Progenitor cell of endocrine pancreas (in vitro differentiated cells): Measurements from ENCODE around the gene ODC1. TPM values are rescaled to one million over a fixed set of nuclear protein-coding genes. Genes with fewer than 3 reads are reported as not detected.

ENCODE experiments used
- DNase-seq: peaks from one replicate; pipeline ENCODE4 v3.0.0; 2021; ENCODE audit warnings: low spot score; ENCODE audit not compliant: unreplicated experiment
- H3K27ac Mint-ChIP-seq: 2 replicates; pipeline ENCODE4 v1.8.0; 2021; ENCODE audit warnings: mild to moderate bottlenecking, moderate library complexity, mixed read lengths
- H3K27me3 Mint-ChIP-seq: 2 replicates; pipeline ENCODE4 v1.8.0; 2021; ENCODE audit warnings: mixed read lengths
- H3K36me3 Mint-ChIP-seq: 2 replicates; pipeline ENCODE4 v1.8.0; 2022; ENCODE audit warnings: mixed read lengths; ENCODE audit not compliant: insufficient read depth
- H3K4me1 Mint-ChIP-seq: 2 replicates; pipeline ENCODE4 v1.8.0; 2021; ENCODE audit warnings: low read depth, mixed read lengths
- H3K4me3 Mint-ChIP-seq: 2 replicates; pipeline ENCODE4 v1.8.0; 2021; ENCODE audit warnings: low read depth, mild to moderate bottlenecking, moderate library complexity, mixed read lengths
- H3K9me3 Mint-ChIP-seq: 2 replicates; pipeline ENCODE4 v1.8.0; 2021; ENCODE audit warnings: low read depth, mixed read lengths
- CTCF ChIP-seq: fragments of 200-600 bp; sonication (generic); IDR thresholded peaks from one replicate; pipeline ENCODE4 v1.5.0; 2021; ENCODE audit warnings: antibody characterized with exemption, mild to moderate bottlenecking; ENCODE audit not compliant: unreplicated experiment
- total RNA-seq: library from RNA; stranded (reverse); gene quantifications from 2 replicates; pipeline ENCODE4 v1.2.1, GENCODE V29; 2021

Gene ODC1
- total RNA-seq, 1 donor from 2014 or later, result 252 TPM

- peaks cover 5% of the 10 kb centered on the region for H3K36me3 Mint-ChIP-seq
- no peak overlapping the region for H3K27ac Mint-ChIP-seq
- H3K9me3 Mint-ChIP-seq, result no peaks in the 10 kb centered on the region
- no peaks in the 10 kb centered on the region for H3K27me3 Mint-ChIP-seq
- no peak for TF ChIP-seq CTCF
- peaks cover 4% of the 10 kb centered on the region for H3K4me1 Mint-ChIP-seq
- DNase-seq, result no peak
- no peak overlapping the region for H3K4me3 Mint-ChIP-seq
These were observed 32.5 kb downstream of the ODC1 start for GRCh38 chr2:10415640-10416039.

- no peak overlapping the region for H3K27ac Mint-ChIP-seq
- no peaks in the 10 kb centered on the region for H3K9me3 Mint-ChIP-seq
- H3K36me3 Mint-ChIP-seq, result peaks cover 5% of the 10 kb centered on the region
- H3K4me1 Mint-ChIP-seq, result peaks cover 7% of the 10 kb centered on the region
- H3K4me3 Mint-ChIP-seq, result no peak overlapping the region
- H3K27me3 Mint-ChIP-seq, result no peaks in the 10 kb centered on the region
- no peak for DNase-seq
- no peak for TF ChIP-seq CTCF
These were observed 33.1 kb downstream of the ODC1 start for GRCh38 chr2:10415048-10415447.

DNA sequence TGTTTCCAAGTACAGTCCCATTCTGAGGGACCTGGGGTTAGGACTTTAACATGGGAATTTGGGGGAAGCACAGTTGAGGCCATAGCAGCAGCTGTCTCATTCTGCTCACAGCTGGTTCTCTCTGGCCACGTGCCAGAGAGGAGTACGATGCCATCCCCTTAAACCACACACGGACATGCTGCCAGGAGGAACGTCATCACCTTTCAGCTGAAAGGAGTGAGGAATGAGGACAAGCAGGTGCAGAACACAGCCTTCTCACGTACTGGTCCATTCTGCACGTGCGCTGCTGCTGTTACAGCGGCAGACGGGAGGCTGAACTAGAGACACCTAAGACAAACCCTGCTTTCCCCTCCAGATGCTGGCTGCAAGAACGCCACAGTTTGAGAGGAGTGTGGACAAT lies 33.5 kb downstream of the ODC1 start:
- H3K4me3 Mint-ChIP-seq, result no peak overlapping the region
- H3K27ac Mint-ChIP-seq, result no peak overlapping the region
- no peak for TF ChIP-seq CTCF
- DNase-seq, result no peak
- no peaks in the 10 kb centered on the region for H3K9me3 Mint-ChIP-seq
- peaks cover 7% of the 10 kb centered on the region for H3K4me1 Mint-ChIP-seq
- H3K36me3 Mint-ChIP-seq, result peaks cover 5% of the 10 kb centered on the region
- no peaks in the 10 kb centered on the region for H3K27me3 Mint-ChIP-seq

DNA sequence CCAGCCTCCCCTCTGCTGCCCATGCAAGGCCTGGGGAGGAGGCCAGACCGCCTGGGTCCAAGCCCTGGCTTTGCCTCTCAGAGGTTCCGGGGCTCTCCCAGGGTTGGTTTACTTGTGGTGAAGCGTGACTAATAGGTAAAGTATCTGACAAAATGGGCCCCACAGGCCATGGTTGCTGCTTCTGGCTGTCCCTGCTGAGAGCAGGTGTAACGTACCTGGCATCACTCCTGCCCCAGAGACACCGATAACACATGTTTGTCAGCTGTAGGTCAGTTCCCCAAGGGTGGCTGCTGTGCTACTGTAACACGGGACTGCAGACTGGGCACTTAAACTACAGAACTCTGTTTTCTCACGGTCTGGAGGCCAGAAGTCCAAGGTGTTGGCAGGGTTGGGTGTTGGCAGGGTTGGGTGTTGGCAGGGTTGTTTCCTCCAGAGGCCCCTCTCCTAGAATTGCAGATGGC lies 34.1 kb downstream of the ODC1 start:
- no peaks in the 10 kb centered on the region for H3K9me3 Mint-ChIP-seq
- no peak for TF ChIP-seq CTCF
- H3K4me3 Mint-ChIP-seq, result no peak overlapping the region
- no peak for DNase-seq
- peaks cover 9% of the 10 kb centered on the region for H3K4me1 Mint-ChIP-seq
- H3K27ac Mint-ChIP-seq, result no peak overlapping the region
- H3K36me3 Mint-ChIP-seq, result peaks cover 5% of the 10 kb centered on the region
- H3K27me3 Mint-ChIP-seq, result no peaks in the 10 kb centered on the region

DNA sequence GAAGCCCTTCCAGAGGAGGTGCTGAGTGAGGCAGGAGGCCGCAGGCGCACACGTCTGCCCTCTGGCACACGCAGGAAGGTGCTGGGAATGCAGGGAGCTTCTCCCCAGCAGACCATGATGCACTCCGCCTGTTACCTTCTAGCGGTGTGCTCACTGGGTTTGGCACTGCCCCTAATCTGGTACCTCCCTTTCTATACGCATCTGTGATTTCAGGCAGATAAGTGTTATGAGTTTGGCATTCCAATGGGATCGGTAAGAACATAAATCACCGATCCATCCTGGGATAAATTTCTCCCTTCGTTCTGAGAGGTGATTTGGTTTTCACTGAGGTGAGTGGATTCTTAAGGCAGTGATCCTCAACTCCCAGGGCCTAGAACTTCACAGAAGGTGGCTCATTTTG lies 34.6 kb downstream of the ODC1 start:
- DNase-seq, result no peak
- Mint-ChIP-seq H3K9me3 (no peaks in the 10 kb centered on the region), H3K27me3 (no peaks in the 10 kb centered on the region), H3K4me1 (peaks cover 9% of the 10 kb centered on the region), H3K27ac (no peak overlapping the region), H3K4me3 (no peak overlapping the region), H3K36me3 (peaks cover 5% of the 10 kb centered on the region)
- TF ChIP-seq CTCF, result no peak
